Vagina (tissue), 2 donors: Measurements from ENCODE around the gene KCNK1. TPM values are rescaled to one million over a fixed set of nuclear protein-coding genes. Genes with fewer than 3 reads are reported as not detected.

ENCODE experiments used
- DNase-seq, 2 donors: peaks; one replicate each; pipeline ENCODE4 v3.0.0-alpha.2; 2017; ENCODE audit errors: extremely low spot score in 2 of 2
- H3K27ac ChIP-seq: fragments of 200-600 bp; sonication (generic); one replicate; pipeline ENCODE4 v1.5.1; 2019
- H3K27me3 ChIP-seq: fragments of 200-600 bp; sonication (generic); one replicate; pipeline ENCODE4 v1.5.1; 2019
- H3K36me3 ChIP-seq, 2 donors: fragments of 200-600 bp; sonication (generic); one replicate each; pipeline ENCODE4 v1.5.1; 2017 to 2019
- H3K4me1 ChIP-seq: fragments of 200-600 bp; sonication (generic); one replicate; pipeline ENCODE4 v1.5.1; 2019
- H3K4me3 ChIP-seq, 2 donors: fragments of 200-600 bp; sonication (generic); 1 replicate in 1 of 2; 2 replicates in 1 of 2; pipeline ENCODE4 v1.5.1; 2016 to 2019
- H3K9me3 ChIP-seq: fragments of 200-600 bp; sonication (generic); one replicate; pipeline ENCODE4 v1.5.1; 2019
- POLR2A ChIP-seq, 2 donors: fragments of 450-650 bp; IDR thresholded peaks; one replicate each; pipeline ENCODE4 v1.6.1; 2017; ENCODE audit warnings: antibody characterized with exemption in 2 of 2, mild to moderate bottlenecking in 2 of 2, moderate library complexity in 2 of 2
- POLR2AphosphoS5 ChIP-seq, 2 donors: sonication (generic); formaldehyde crosslinking; IDR thresholded peaks; one replicate each; pipeline ENCODE4 v1.9.0; 2017; ENCODE audit warnings: antibody characterized with exemption in 2 of 2, mild to moderate bottlenecking in 2 of 2, low read depth in 1 of 2; ENCODE audit not compliant: insufficient read depth in 1 of 2
- intact Hi-C: fragments of 100-400 bp; cut with DNase I; formaldehyde crosslinking; loops from one replicate; pipeline ENCODE4 v1.15.1; 2023
- total RNA-seq: library from RNA; depleted of rRNA; stranded (reverse); fragments of >200 nt; gene quantifications from one replicate; pipeline ENCODE4 v1.2.3, GENCODE V29; 2016
- TF ChIP-seq, protein P1 (sequence below), 3 experiments: fragments of 450-650 bp in 2 of 3; fragments of 200-600 bp in 1 of 3; sonication (generic) in 1 of 3; IDR thresholded peaks; one replicate each; pipeline ENCODE4 v1.5.1; 2017 to 2019; ENCODE audit warnings: antibody characterized with exemption in 3 of 3, mild to moderate bottlenecking in 2 of 3, moderate library complexity in 2 of 3

Gene KCNK1
- total RNA-seq, 1 donor from 2014 or later: 11.3 TPM

DNA sequence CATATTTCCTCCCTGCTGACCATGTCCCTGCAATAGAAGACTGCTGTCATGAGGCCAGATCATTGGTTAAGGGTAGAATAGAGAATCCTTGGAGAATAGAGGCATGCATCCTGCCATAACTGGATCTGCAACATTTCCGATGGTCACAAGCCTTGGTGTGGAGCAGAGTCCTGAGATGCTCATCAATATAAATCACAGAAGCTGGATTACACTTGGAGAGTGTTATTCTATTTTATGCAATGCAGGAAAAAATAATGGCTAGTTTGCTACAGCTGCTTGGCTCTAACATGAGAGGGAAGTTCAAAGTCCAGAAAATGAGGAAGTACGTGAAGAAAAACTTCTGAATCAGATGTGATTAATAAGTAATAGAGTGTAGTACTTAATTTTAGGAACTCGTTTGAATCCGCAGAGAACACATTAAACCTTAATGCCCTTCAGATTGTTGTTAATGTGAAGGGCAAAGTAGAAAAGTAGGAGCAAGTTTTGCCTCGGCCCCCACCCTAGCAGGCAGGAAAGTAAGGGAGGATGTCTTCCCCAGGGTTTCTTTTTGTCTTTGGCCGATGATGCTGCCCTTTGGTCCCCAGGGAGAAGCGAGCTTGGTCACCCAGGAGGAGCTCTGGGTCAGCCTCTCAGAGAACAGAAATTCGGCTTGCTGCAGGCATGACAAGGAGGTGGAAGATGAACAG, 59.5 kb downstream of the KCNK1 start:
- Histone ChIP-seq H3K4me3 (no peak overlapping the region), H3K27me3 (no peaks in the 10 kb centered on the region), H3K4me1 (peaks cover 11% of the 10 kb centered on the region), H3K27ac (no peak overlapping the region), H3K36me3 (no peaks in the 10 kb centered on the region), H3K9me3 (no peaks in the 10 kb centered on the region)
- TF ChIP-seq POLR2AphosphoS5 (IDR thresholded peaks at IDR 0.05; ENCODE audit: insufficient read depth in 1 of 2, low read depth in 1 of 2) (no peak), POLR2A (IDR thresholded peaks at IDR 0.05) (no peak)
- TF ChIP-seq, protein P1, sequence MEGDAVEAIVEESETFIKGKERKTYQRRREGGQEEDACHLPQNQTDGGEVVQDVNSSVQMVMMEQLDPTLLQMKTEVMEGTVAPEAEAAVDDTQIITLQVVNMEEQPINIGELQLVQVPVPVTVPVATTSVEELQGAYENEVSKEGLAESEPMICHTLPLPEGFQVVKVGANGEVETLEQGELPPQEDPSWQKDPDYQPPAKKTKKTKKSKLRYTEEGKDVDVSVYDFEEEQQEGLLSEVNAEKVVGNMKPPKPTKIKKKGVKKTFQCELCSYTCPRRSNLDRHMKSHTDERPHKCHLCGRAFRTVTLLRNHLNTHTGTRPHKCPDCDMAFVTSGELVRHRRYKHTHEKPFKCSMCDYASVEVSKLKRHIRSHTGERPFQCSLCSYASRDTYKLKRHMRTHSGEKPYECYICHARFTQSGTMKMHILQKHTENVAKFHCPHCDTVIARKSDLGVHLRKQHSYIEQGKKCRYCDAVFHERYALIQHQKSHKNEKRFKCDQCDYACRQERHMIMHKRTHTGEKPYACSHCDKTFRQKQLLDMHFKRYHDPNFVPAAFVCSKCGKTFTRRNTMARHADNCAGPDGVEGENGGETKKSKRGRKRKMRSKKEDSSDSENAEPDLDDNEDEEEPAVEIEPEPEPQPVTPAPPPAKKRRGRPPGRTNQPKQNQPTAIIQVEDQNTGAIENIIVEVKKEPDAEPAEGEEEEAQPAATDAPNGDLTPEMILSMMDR (IDR thresholded peaks at IDR 0.05): no peak
- intact Hi-C loops: no loop called here
- DNase-seq: no peak

DNA sequence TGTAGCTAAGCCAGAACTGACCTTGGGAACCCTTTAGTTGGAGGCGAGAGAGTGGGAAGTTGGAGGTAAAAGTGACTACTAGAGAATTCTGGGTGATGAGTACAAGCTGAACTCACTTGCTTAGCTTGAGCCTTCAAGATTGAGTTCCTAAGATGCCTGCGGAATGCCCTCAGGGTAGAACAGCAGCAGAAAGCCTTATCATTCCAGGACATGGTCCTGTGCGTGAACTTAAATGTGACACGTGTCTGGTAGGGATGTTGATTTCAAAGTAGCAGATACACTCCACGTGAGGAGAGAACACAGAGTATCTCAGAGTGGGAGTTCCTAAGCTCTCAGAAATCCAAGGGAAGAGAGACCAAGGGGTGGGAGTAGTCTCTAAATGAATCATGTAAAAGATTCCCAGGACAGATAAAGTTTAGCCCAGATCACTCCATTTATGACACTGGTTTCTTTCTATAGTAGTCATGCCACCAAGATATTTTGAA, 60.1 kb downstream of the KCNK1 start:
- H3K36me3 ChIP-seq: no peaks in the 10 kb centered on the region
- TF ChIP-seq POLR2A (IDR thresholded peaks at IDR 0.05) (no peak), POLR2AphosphoS5 (IDR thresholded peaks at IDR 0.05; ENCODE audit: insufficient read depth in 1 of 2, low read depth in 1 of 2) (no peak)
- TF ChIP-seq, protein P1 (IDR thresholded peaks at IDR 0.05): no peak
- H3K4me1 ChIP-seq: peaks cover 6% of the 10 kb centered on the region
- H3K4me3 ChIP-seq: no peak overlapping the region
- no peak overlapping the region for H3K27ac ChIP-seq
- no peaks in the 10 kb centered on the region for H3K9me3 ChIP-seq
- intact Hi-C loops: no loop called here
- H3K27me3 ChIP-seq: no peaks in the 10 kb centered on the region
- DNase-seq: no peak

DNA sequence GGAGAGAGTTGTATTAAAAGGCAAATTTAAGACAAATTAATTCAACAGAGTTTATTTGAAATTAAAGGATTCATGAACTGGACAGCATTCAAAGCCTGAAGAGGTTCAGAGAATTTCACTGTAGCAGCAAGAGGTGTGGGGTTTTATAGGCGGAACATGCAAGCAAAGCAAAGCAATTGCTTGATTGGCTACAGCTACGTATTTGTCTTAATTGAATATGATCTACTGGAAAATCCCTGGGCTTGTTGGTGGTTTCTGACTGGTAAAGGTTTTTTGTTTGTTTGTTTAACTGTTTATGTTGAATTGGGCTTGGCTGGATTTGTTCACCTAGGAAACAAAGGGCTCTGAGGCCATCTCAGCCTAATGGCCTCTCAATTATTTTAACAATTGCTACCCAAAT, 61.5 kb downstream of the KCNK1 start:
- intact Hi-C loops: no loop called here

DNA sequence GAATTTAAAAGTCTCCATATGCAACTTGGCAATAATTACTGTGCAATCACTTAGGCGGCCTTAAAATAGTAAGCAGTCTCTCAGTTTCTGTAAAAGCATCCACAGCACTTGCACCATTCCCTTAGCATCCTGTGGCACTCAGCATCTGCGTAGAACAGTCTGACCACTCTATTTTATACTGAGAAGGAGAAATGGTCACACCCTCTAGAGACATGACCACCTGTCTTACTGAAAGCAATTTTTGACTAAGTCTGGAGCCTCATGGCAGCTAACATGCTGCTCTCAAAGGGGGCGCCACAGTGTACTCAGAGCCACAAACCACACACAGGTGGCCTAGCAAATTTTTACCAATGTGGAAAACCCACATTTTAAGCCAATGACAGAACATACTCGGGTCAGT, 62.0 kb downstream of the KCNK1 start:
- H3K4me3 ChIP-seq: no peak overlapping the region
- H3K27ac ChIP-seq: no peak overlapping the region
- H3K4me1 ChIP-seq: no peaks in the 10 kb centered on the region
- intact Hi-C loops: no loop called here
- no peaks in the 10 kb centered on the region for H3K36me3 ChIP-seq
- no peaks in the 10 kb centered on the region for H3K27me3 ChIP-seq
- DNase-seq: no peak
- H3K9me3 ChIP-seq: no peaks in the 10 kb centered on the region
- TF ChIP-seq, protein P1 (IDR thresholded peaks at IDR 0.05): no peak
- TF ChIP-seq POLR2AphosphoS5 (IDR thresholded peaks at IDR 0.05; ENCODE audit: insufficient read depth in 1 of 2, low read depth in 1 of 2) (no peak), POLR2A (IDR thresholded peaks at IDR 0.05) (no peak)

More for the DNA sequence above, 61.5 kb downstream of the KCNK1 start:
- H3K27ac ChIP-seq: no peak overlapping the region
- TF ChIP-seq, protein P1 (IDR thresholded peaks at IDR 0.05): no peak
- TF ChIP-seq POLR2AphosphoS5 (IDR thresholded peaks at IDR 0.05; ENCODE audit: insufficient read depth in 1 of 2, low read depth in 1 of 2) (no peak), POLR2A (IDR thresholded peaks at IDR 0.05) (no peak)
- H3K9me3 ChIP-seq: no peaks in the 10 kb centered on the region
- H3K27me3 ChIP-seq: no peaks in the 10 kb centered on the region
- H3K4me3 ChIP-seq: no peak overlapping the region
- no peaks in the 10 kb centered on the region for H3K36me3 ChIP-seq
- H3K4me1 ChIP-seq: no peaks in the 10 kb centered on the region
- DNase-seq: no peak

DNA sequence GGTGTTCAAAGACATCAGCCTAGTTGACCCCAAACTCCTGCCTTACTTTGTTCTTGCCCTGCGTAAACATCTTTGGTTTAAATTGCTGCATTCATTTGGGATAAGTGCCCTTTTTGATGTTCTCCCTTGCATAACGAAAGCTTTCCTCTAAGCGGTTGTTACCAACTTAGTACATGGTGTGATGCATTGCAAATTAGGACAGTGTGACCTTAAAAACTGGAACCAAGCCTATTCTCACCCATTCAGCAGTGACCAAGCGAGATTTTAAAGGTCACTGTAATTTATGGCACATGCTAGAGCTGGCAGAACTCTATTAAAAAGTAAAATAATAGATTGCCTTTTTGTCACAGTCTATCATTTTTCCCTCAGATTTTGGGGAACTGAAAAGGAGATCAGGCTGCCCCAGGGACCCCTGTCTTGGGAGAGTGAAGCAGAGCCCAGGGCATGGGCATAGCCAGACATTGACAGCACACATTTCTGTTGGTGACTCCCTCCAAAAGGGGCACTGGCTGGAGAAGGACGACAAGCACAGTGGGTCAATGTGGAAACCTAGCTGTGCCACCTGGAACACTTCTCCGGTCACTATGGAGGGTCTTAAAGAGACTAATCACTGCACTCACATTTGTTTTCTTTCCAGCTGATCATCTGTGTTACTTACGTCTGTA, 63.9 kb downstream of the KCNK1 start:
- Histone ChIP-seq H3K4me1 (no peaks in the 10 kb centered on the region), H3K27me3 (no peaks in the 10 kb centered on the region), H3K36me3 (no peaks in the 10 kb centered on the region), H3K4me3 (no peak overlapping the region), H3K27ac (no peak overlapping the region), H3K9me3 (no peaks in the 10 kb centered on the region)
- intact Hi-C loops: no loop called here
- DNase-seq: no peak
- TF ChIP-seq POLR2AphosphoS5 (IDR thresholded peaks at IDR 0.05; ENCODE audit: insufficient read depth in 1 of 2, low read depth in 1 of 2) (no peak), POLR2A (IDR thresholded peaks at IDR 0.05) (no peak)
- TF ChIP-seq, protein P1 (IDR thresholded peaks at IDR 0.05): no peak
